ENCODE results near the gene SIRPA.

Gene SIRPA

DNA sequence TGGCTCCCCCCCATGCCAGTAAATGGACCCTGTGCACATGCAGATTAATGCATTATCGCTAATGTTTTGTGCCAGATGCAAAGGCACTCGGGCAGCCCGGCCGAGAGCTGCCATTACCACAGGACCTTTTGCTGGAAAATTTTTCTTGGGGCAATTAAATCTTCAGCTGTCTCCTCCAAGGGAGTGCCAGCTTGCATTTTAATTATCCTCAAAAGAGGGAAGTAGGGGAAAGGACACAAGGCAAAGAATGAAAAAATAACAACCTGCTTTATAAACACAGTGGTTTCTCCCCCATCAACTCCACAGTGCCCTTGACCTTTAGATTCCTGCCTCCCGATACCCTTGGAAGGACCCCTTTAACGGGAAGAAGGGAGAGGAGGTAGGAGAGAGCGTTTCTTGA lies 50.5 kb downstream of the SIRPA start:
- in situ Hi-C loops (cut with HindIII; ENCODE audit: low pct_ligation_motif_present, low sequenced_read_pairs): no loop called here
- TF ChIP-seq, protein P1, sequence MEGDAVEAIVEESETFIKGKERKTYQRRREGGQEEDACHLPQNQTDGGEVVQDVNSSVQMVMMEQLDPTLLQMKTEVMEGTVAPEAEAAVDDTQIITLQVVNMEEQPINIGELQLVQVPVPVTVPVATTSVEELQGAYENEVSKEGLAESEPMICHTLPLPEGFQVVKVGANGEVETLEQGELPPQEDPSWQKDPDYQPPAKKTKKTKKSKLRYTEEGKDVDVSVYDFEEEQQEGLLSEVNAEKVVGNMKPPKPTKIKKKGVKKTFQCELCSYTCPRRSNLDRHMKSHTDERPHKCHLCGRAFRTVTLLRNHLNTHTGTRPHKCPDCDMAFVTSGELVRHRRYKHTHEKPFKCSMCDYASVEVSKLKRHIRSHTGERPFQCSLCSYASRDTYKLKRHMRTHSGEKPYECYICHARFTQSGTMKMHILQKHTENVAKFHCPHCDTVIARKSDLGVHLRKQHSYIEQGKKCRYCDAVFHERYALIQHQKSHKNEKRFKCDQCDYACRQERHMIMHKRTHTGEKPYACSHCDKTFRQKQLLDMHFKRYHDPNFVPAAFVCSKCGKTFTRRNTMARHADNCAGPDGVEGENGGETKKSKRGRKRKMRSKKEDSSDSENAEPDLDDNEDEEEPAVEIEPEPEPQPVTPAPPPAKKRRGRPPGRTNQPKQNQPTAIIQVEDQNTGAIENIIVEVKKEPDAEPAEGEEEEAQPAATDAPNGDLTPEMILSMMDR (IDR thresholded peaks at IDR 0.05; ENCODE audit: low read depth, low read length, missing control alignments): no peak
- Histone ChIP-seq H3K27me3 (replicated peaks) (peaks cover 18% of the 10 kb centered on the region), H3K4me3 (ENCODE audit: low read depth, low read length) (no peak overlapping the region), H3K36me3 (replicated peaks) (no peaks in the 10 kb centered on the region), H3K27ac (no peak overlapping the region)
- no peak for DNase-seq

GRCh38 chr20:1946442-1946761 lies 51.2 kb downstream of the SIRPA start:
- in situ Hi-C loops (cut with HindIII; ENCODE audit: low pct_ligation_motif_present, low sequenced_read_pairs): no loop called here
- DNase-seq: no peak
- Histone ChIP-seq H3K27ac (no peak overlapping the region), H3K36me3 (replicated peaks) (no peaks in the 10 kb centered on the region), H3K4me3 (ENCODE audit: low read depth, low read length) (no peak overlapping the region), H3K27me3 (replicated peaks) (peaks cover 18% of the 10 kb centered on the region)
- TF ChIP-seq, protein P1 (IDR thresholded peaks at IDR 0.05; ENCODE audit: low read depth, low read length, missing control alignments): no peak

- DNase-seq: no peak
- peaks cover 18% of the 10 kb centered on the region for H3K27me3 ChIP-seq (replicated peaks)
- no peaks in the 10 kb centered on the region for H3K36me3 ChIP-seq (replicated peaks)
- H3K27ac ChIP-seq: no peak overlapping the region
- H3K4me3 ChIP-seq (ENCODE audit: low read depth, low read length): no peak overlapping the region
- TF ChIP-seq, protein P1 (IDR thresholded peaks at IDR 0.05; ENCODE audit: low read depth, low read length, missing control alignments): no peak
- in situ Hi-C loops (cut with HindIII; ENCODE audit: low pct_ligation_motif_present, low sequenced_read_pairs): no loop called here
Observed at GRCh38 chr20:1946762-1947534, 51.7 kb downstream of the SIRPA start.

GRCh38 chr20:1947535-1947846 lies 52.3 kb downstream of the SIRPA start:
- TF ChIP-seq, protein P1 (IDR thresholded peaks at IDR 0.05; ENCODE audit: low read depth, low read length, missing control alignments): no peak
- H3K4me3 ChIP-seq (ENCODE audit: low read depth, low read length): no peak overlapping the region
- no peak overlapping the region for H3K27ac ChIP-seq
- H3K27me3 ChIP-seq (replicated peaks): peaks cover 18% of the 10 kb centered on the region
- in situ Hi-C loops (cut with HindIII; ENCODE audit: low pct_ligation_motif_present, low sequenced_read_pairs): no loop called here
- no peaks in the 10 kb centered on the region for H3K36me3 ChIP-seq (replicated peaks)
- DNase-seq: no peak

- Histone ChIP-seq H3K27me3 (replicated peaks) (peaks cover 18% of the 10 kb centered on the region), H3K36me3 (replicated peaks) (no peaks in the 10 kb centered on the region), H3K4me3 (ENCODE audit: low read depth, low read length) (no peak overlapping the region), H3K27ac (no peak overlapping the region)
- in situ Hi-C loops (cut with HindIII; ENCODE audit: low pct_ligation_motif_present, low sequenced_read_pairs): no loop called here
- TF ChIP-seq, protein P1 (IDR thresholded peaks at IDR 0.05; ENCODE audit: low read depth, low read length, missing control alignments): no peak
- no peak for DNase-seq
Observed at GRCh38 chr20:1949347-1950100, 54.3 kb downstream of the SIRPA start.

All from brain microvascular endothelial cell (primary cell).